ENCODE results near the gene HJURP.

- TF ChIP-seq, protein P1, sequence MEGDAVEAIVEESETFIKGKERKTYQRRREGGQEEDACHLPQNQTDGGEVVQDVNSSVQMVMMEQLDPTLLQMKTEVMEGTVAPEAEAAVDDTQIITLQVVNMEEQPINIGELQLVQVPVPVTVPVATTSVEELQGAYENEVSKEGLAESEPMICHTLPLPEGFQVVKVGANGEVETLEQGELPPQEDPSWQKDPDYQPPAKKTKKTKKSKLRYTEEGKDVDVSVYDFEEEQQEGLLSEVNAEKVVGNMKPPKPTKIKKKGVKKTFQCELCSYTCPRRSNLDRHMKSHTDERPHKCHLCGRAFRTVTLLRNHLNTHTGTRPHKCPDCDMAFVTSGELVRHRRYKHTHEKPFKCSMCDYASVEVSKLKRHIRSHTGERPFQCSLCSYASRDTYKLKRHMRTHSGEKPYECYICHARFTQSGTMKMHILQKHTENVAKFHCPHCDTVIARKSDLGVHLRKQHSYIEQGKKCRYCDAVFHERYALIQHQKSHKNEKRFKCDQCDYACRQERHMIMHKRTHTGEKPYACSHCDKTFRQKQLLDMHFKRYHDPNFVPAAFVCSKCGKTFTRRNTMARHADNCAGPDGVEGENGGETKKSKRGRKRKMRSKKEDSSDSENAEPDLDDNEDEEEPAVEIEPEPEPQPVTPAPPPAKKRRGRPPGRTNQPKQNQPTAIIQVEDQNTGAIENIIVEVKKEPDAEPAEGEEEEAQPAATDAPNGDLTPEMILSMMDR (IDR thresholded peaks at IDR 0.05) = no peak
- no peak for TF ChIP-seq POLR2A (IDR thresholded peaks at IDR 0.05)
Measured at GRCh38 chr2:233850745-233851144, 3.6 kb downstream of the HJURP start.
